ENCODE data around the gene ADAM30.

ADAM30 gene

DNA sequence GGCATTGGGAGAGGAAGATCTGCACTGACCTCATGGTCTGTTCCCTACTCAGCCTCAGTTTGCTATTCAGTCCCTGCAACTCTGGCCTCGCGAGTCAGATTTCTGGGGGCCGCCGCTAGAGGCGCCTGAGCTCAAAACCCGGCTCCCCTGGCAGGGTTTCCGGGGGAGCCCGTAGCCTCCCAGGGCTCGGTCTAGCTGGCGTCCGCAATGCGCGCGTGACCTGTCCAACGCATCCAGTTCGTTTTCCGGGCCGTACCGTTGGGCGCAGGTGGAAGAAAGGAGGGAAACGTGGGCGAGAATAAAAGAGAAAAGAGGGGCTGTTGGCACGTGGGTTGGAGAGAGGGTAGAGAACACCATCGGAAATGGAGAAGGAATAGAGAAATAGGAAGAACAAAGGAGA lies at the start of gene ADAM30:
Gene ADAM30, minus strand, starts transcription at position 213 of the 400 bp plus-strand sequence. Its CDS starts 179 bp downstream, at position 34.
- FAIRE-seq (no peak), DNase-seq (ENCODE audit: low spot score) (no peak)

DNA sequence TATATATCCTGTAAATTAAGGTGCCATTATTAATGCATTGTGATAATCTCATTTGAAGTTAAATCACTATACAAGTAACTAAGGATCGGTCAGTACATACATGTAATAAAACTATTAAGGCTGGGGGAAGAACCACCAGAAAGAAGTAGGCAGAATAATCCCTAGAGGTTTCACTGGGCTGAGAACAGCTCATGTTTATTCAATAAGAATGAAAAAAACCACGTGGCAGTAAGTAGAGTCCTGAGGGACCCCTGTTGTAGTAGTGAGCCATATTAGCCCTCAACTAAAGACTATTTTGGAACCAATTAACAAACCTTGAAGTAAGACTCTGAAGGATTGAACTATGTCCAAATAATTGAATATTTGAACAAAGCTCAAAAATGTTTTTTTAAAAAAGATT lies 46.9 kb upstream of the ADAM30 start:
- DNase-seq (ENCODE audit: low spot score) (no peak), FAIRE-seq (no peak)

DNA sequence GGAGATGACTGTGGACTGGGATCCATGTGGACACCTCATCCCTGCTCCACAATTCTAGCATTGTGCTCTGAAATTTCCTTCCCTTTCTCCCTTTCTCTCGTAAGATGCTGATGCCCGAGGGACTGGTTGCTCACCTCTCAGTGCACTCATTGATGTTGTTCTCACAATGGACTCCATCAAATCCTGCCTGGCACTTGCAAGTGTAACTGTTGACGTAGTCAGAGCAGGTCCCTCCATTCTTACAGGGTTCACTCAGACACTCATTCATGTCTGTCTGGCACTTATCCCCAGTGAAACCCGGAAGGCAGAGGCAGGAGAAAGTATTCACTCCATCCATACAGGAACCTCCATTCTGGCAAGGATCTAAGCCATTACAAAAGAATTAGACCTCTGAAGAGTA lies 45.1 kb upstream of the ADAM30 start:
- DNase-seq (ENCODE audit: low spot score) (no peak), FAIRE-seq (no peak)

DNA sequence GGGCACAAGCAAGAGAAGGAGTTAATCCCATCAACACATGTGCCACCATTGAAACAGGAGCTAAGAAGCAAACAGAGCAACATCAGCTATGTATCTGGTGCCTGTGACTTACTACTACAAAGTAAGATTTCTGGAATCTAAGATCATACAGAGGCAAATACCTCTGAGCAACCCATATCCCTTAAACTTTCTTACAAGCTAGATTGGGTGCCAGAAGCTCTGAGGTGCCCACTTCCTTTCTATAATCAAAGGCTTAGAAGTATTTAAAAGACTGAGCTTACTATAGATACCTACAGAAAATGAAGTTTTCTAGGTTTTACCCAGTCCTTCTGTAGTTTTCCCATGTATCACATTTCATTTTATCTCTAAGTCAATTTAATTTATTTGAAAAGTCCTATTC lies 44.4 kb upstream of the ADAM30 start:
- DNase-seq (ENCODE audit: low spot score) = no peak
- no peak for FAIRE-seq

DNA sequence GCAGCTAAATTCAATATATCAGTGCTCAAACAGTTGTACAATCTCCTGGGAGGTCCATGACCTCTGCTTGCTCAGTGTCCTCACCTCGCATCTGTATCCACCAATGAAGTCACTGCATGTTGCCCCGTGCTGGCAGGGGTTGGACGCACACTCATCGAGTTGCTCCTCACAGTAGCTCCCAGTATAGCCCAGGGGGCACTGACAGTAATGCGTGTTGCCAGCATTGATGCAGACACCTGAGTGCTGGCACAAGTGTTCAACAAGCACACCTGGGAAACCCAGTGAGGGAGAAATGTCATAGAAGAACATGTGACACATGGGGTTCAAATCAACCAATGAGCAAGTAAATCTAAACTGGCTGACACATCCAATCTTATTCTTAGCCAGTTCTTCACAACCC lies 40.9 kb upstream of the ADAM30 start:
- DNase-seq (ENCODE audit: low spot score) (no peak), FAIRE-seq (no peak)

DNA sequence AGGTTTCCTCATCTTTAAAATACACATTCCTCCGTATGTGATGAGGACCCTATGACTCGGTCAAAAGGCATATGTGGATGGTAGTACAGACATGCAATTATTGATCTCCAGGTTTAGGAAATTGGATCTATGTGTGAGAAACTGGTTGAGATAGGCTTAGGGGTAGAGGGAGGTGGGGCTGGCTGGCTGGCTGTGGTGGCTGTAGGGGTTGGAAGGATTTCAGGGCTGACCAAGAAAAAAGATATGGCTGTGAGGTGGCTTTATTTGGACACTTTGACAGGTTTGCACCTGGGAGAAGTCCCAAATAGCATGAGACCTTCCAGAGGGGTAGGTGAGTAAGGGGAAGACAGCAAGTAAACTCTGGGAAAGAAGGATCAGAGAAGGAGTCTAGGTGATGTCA lies 39.6 kb upstream of the ADAM30 start:
- FAIRE-seq (no peak), DNase-seq (ENCODE audit: low spot score) (no peak)

DNA sequence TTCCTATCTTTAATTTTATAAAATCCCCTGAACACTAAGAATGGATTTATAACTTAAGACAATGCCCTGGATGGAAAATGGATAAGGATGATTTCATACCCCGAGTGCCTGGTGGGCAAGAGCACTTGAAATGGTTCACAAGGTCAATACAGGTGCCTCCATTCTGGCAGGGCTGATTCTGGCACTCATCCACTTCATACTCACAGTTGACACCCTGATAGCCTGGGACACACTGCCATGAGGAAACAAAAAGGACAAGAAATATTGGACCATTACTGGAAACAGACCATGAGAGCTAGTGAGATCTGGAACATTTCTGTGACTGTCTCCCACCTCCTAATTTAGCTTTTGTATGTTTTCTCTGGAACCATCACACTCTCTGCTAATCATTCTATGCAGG lies 39.1 kb upstream of the ADAM30 start:
- DNase-seq (ENCODE audit: low spot score) (no peak), FAIRE-seq (no peak)

DNA sequence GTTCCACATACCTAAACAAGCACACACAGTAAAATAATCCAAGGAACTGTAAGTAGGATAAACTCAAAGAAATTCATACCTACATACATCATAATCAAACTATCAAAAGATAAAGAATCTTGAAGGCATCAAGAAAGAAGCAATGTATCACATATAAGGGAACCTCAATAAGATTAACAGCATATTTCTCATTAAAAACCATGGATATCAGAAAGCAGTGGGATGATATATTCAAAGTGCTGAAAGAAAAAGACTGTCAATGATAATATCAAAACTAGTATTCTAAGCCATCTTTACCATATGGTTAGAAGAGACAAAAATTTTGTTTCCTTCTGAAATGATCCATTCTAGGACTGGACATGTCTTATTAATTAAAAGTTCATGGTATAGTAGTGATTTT lies 37.1 kb upstream of the ADAM30 start:
- no peak for DNase-seq (ENCODE audit: low spot score)
- no peak for FAIRE-seq

DNA sequence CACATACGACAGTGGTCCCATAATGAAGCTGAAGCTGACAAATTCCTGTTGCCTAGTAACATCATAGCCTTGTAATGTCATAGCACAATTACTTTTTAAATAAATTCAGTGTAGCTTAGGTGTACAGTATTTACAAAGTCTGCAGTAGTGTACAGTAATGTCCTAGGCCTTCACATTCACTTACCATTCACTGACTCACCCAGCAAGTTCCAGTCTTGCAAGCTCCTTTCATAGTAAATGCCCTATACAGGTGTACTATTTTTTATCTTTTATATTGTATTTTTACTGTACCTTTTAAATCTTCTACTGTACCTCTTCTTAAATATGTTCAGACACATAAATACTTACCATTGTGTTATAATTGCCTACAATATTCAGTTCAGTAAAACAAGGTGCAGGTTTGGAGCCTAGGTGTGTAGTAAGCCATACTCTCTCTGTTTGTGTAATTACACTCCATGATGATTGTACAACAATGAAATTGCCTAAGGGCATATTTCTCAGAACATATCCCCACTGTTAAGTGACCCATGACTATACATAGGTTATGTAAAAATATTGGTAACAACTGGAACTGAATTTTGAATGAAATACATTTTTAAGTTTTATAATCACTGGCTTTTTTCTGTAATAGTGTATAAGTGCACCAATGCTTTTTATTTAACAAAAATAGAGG lies 33.5 kb upstream of the ADAM30 start:
- DNase-seq (ENCODE audit: low spot score) = no peak
- no peak for FAIRE-seq

DNA sequence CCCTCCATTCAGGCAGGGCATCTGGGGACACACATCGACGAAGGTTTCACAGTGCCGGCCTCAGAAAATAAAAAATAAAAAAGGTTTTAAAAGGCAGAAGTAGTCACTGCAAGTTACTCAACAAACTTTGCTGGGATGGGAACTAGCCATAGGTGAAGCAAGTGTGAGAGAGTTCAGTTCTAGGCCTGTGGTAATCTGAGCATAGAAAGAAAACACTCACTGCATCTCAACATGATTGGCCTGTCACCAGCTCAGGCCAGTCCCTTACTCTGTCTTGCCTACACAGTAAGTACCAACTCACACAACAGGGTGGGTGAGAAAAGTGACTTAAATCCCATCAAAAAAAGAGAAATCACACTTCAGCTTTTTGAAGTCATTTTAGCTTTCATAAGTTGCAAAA lies 30.2 kb upstream of the ADAM30 start:
- no peak for FAIRE-seq
- DNase-seq (ENCODE audit: low spot score) = no peak

DNA sequence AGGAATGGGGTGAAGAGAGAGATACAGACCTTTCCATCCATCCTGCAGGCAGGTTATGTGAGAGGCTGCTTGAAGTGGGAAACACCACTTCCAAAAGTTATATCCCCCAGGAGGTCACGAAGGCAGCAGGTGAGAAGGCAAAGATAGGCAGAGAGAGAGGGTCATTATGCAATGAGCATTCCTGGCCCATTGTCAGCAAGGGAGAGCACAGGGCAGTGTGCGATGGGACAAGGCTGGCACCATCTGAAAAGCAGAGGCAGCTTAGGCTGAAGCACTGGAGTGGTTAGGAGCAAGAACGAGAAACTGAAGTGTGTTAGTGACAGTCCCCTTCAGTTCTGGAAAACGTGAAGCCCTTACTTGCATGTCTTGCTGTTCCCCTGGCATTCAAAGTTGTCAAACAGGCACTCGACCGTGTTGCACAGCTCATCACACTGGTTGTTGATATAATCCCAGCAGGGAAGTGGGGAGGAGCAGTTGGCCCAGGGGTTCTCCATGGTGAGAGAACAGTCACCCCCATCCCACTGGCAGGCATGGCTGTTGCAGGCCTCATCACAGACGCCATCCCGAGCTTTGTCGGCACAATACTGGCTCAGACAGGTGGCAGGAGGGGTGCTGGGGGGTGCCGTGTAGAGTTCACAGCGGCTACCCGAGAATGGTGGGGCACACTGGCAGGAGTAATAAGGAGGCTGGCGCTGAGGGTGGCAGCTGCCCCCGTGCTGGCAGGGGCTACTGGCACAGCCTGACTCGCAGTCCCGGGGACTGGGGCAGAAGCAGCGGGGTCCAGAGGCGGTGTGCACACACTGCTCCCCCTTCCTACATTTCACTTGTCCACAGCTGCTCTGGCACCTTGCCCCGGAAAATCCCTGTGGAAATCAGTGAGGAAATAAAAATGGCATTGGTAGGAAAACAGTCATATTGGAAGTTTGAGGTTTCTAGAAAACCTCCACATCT lies 28.9 kb upstream of the ADAM30 start:
- DNase-seq (ENCODE audit: low spot score) = no peak
- no peak for FAIRE-seq

DNA sequence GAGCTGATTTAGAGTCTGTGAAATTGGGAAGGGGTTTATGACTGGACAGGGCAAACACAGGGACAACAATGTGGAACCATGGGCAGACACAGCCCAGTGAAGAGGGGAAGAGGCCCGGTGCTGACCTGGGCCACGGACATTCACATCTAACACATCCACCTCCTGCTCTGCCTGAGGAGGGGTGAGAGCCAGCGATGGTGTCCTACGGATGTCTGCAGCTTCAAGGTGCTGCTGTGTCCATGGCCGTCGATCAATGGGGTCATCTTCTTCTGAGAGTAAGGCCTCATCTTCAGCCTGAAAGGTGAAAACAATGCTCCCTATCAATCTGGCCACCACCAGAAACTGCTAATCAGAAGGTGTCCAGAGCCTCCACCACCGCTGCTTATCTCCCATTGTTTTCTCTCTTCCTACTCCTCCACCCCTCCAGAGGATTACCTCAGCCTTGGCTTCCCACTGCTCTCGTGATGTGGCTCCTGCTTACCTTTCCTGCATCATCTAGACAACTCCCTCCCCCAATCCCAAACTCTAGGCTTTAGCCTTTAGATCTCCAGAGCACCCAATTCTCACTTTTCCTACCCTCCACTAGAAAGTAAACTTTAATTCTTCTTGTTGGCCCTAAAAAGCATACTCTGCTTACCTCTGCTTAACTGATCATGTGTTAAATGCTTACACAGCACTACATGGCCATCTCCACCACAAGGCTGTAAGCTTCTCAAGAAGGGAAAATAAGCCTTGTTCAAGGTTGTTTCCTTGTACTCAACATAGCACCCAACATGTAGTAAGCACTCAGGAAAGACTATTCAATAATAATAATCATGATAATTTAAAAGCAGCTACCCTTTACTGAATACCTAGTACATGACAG lies 24.0 kb upstream of the ADAM30 start:
- DNase-seq (ENCODE audit: low spot score) = no peak
- FAIRE-seq = no peak

DNA sequence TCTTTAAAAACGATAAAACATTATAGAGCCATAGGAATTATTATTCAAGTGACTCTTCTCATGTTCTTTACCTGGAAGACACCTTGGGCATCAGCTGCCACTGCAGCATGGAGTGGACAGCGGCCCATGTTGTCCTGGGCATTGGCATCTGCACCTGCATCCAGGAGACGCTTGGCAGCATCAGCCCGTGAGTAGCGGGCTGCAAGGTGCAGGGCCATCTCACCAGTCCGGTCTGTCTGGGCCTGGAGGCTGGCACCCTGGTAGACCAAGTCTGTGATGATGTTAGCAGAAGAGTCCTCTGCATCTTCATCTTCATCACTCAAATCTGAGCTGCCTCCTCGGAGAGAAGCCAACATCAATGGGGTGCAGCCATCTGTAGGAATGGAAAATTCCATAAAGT lies 22.9 kb upstream of the ADAM30 start:
- FAIRE-seq (no peak), DNase-seq (ENCODE audit: low spot score) (no peak)

DNA sequence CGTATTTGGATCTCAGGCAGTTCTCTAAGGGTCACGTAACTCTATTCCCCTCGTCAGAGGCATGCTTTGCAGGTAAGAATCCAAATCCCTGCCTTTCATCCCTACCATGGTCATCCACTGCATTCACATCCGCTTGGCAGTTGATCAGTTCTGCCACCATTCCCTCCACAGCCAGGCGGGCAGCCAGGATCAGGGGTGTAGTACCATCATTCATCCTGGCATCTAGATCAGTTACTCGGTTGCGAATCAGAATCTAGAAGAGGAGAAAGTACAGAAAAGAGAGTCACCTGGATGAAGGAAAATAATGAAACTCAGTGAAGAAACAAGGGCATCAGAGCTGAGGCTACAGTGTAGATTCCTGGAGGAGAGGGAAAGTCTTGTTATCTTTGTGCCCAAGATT lies 22.0 kb upstream of the ADAM30 start:
- no peak for FAIRE-seq
- no peak for DNase-seq (ENCODE audit: low spot score)

DNA sequence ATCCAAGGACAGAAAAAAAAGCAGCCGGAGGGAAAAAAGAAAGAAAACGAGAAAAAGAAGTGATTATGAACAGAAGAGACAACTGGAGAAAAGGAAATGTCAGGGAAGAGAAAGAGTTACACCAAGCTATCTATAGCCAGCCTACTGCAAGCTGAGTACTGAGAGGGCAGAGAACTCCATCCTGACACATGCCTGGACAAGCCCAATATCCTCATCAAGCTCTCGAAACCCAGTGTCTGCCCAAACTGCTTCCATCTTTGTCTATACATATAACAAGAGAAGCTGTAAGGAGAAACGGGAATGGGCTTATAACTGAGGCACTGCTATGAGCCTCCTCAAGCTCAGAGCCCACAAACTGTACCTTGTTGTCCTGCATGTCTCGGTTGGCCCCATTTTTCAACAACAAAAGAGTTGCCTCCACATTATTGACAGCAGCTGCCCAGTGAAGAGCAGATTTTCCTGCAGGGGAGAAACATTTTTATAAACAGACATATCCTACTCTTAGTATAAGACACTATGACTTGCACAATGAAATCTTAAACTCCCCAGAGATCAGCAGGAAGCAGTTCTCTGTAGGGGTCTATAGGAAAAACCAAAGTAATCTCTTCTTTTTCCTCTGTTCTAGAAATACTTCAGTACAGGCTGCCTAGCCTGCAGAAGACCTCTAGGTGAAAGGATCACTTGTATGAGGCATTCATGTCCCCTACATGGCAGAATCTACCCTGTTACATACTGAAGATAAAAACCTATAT lies 21.2 kb upstream of the ADAM30 start:
- FAIRE-seq (no peak), DNase-seq (ENCODE audit: low spot score) (no peak)

DNA sequence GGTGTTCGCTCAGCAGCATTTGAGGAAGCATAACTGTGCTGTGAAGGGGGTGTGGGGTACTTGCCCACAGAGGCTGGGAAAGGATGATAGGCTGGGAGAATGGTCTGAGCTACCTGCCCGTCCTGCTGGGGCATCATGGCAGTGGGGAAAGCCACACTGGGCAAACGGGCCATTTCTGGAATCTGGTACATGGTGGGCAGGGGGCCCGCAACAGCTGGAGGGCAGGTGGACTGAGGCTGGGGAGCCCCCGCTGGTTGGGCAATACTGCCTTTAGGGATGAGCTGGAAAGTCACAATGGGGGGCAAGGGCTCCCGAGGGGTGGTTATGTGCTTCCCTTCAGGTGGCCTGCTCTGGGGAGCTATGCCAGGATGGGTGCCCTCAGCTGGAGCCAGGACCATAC lies 19.2 kb upstream of the ADAM30 start:
- FAIRE-seq = no peak
- DNase-seq (ENCODE audit: low spot score) = no peak

DNA sequence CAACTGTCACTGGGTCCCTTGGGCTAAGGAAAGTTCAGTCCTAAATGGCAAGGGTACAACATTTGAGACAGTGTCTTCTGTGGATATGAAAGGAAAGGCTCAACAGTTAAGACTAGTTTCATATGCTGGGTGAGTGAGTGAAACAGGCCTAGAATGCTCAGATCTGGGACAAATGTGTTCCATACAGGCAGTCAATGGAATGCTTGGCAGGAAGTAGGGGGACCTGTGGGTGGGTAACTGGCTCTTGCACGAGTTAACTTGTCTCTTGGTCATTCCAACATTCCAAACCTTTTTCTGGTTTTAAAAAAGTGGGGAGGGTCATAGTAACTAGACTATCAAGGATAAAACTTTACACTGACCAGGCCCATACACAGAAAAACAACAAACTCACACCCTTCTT lies 17.8 kb upstream of the ADAM30 start:
- FAIRE-seq = no peak
- no peak for DNase-seq (ENCODE audit: low spot score)

DNA sequence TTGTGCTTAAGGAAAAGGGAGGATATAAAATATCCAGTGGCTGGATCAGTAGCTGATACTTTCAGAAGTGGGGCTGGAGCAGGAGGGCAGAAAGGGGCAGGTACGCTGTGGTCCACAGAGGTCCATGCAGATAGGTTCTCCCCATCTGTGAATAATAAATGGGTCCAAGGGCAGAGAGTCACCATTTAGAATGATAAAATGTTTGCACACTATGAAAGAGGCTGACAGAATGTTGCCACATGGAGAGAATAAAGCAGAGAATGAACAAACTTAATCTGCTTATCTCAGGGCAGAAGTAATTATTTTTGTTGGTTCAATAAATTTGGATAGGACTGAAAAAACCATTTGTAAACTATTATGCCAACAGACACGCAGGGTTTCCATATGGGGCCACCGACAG lies 16.6 kb upstream of the ADAM30 start:
- DNase-seq (ENCODE audit: low spot score) (no peak), FAIRE-seq (no peak)

DNA sequence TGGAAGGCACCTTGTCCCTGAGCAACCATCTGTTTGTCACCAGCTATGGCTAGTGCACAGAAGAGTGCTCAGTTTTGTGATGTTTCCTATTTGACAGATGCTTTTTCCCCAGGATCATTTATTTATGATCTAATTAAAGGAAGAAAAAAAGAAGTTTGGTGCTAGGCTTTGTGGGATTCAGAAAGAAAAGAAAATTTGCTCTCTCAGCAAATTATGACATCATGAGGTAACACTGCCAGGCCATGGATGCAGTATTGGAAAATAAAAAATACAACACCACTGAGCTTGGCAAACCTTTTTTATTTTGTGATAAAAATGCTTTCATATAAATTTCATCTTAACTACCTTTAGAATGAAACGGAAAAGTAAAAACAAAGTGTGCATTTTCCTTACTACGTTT lies 15.5 kb upstream of the ADAM30 start:
- DNase-seq (ENCODE audit: low spot score) (no peak), FAIRE-seq (no peak)

DNA sequence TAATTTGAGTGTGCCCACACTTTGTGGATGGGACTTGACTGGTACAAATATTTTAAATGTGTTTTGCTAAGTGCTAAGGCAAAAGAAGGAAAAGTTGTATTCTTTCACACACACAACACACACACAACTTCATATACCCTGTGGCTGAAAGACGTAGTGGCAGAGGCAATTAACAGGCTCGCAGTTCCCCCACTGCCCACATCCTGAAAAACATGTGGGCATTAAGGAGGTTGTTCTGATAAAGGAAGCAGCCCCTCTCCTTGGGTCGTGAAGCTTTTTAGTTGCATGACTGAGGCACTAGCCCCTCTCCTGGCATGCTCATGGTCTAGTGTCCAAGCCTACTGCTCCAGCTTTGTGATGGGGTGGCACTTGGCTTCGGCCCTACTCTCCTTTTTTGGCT lies 14.3 kb upstream of the ADAM30 start:
- FAIRE-seq (no peak), DNase-seq (ENCODE audit: low spot score) (no peak)

DNA sequence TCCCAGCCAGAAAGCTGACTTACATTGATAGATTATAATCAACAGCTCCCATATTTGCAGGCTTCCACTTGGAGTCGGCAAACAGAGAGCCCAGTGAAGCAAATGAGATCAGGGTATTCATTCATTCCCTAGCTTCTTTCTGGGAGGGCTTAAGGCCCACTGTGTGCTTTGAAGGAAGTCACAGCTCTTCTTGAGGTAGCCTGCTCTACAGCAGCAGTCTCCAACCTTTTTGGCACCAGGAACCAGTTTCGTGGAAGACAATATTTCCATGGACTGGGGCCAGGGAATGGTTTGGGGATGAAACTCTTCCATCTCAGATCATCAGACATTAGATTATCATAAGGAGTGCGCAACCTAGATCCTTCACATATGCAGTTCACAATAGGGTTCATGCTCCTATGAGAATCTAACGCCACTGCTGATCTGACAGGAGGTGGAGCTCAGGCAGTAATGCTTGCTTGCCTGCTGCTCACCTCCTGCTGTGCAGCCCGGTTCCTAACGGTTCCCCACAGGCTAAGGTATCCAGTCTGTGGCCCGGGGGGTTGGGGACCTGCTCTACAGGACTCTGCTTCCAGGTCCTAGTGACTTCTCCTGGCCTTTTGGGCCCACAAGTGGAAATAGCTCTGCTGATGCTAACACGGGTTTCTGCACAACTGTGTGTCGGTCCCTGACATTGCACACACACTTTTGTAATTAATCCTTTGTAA lies 13.7 kb upstream of the ADAM30 start:
- FAIRE-seq (no peak), DNase-seq (ENCODE audit: low spot score) (no peak)
